Measurements from ENCODE around the gene PLEKHA6. TPM values are rescaled to one million over a fixed set of nuclear protein-coding genes. Genes with fewer than 3 reads are reported as not detected.

Gene PLEKHA6
- total and polyA plus RNA-seq, 2 of the 8 experiments (the other 6 are each of a cell fraction or from before 2014, with no cell fraction given): 4.8 to 20.2 TPM

- TF ChIP-seq CBX5 (IDR thresholded peaks at IDR 0.05; ENCODE audit: low read depth, low read length): no peak
- TF ChIP-seq CHD7 (IDR thresholded peaks at IDR 0.05; ENCODE audit: insufficient replicate concordance, low read length): no peak
- TF ChIP-seq GABPA (IDR thresholded peaks at IDR 0.05; ENCODE audit: borderline replicate concordance, insufficient read depth, low read length): no peak
- no peak for TF ChIP-seq YY1 (IDR thresholded peaks at IDR 0.05; ENCODE audit: low read depth, low read length)
- TF ChIP-seq EP300 (IDR thresholded peaks at IDR 0.05; ENCODE audit: borderline replicate concordance in 1 of 2, low read depth in 2 of 2, low read length in 2 of 2): no peak
- TF ChIP-seq POLR2AphosphoS5 (IDR thresholded peaks at IDR 0.05; ENCODE audit: low read depth, low read length): no peak
- TF ChIP-seq SIX5 (IDR thresholded peaks at IDR 0.05; ENCODE audit: low read depth, low read length): no peak
These were observed 59.8 kb downstream of the PLEKHA6 start (continued) for GRCh38 chr1:204299814-204300365.
